ENCODE results near the gene CRY1.

CRY1 gene

DNA sequence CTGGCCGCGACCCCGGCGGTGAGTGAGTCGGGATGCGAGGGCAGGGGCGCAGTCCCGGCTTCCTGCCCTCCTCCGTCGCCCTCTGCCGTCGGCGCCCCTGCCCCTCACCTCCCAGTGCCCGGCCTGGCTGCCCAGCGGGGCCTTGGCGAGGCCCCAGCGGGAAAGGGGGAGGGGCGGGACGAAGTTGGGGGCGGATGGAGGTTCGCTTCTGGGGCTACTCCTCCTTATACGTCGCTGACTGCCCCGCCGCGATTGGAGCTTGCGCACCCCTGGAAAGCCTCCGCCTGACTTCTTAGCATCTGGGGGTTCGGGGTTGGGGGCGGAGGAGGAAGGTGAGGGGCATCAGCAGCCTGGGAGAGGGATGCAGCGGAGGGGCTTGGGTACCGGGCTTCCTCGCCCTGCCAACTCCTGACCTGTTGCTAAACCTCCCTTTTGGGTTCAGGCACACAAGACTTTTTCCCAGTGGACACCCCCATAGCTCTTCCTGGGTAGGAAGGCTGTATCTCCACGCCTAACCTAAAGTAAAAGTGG lies 137.2 kb downstream of the CRY1 start:
- H3K4me3 ChIP-seq (ENCODE audit: low read depth, low read length): peak overlapping the region; percentile 97
- peak; percentile 77 for DNase-seq (ENCODE audit: low read depth)
- no peak for TF ChIP-seq CTCF (conservative IDR thresholded peaks at IDR 0.05; ENCODE audit: low read depth, low read length)

- DNase-seq (ENCODE audit: low read depth): peak; percentile 98
- TF ChIP-seq CTCF (conservative IDR thresholded peaks at IDR 0.05; ENCODE audit: low read depth, low read length): no peak
- peak within 1 kb of the TSS; percentile 97 for H3K4me3 ChIP-seq (ENCODE audit: low read depth, low read length)
These were observed 137.8 kb downstream of the CRY1 start, which contains the start of gene TMEM263 for GRCh38 chr12:106955377-106956047. Gene TMEM263 (plus strand): TSS chr12:106955907. CDS start chr12:106967117, 11,210 bp downstream.

GRCh38 chr12:106954462-106955376 lies 138.6 kb downstream of the CRY1 start:
- no peak for DNase-seq (ENCODE audit: low read depth)
- TF ChIP-seq CTCF (conservative IDR thresholded peaks at IDR 0.05; ENCODE audit: low read depth, low read length): no peak

GRCh38 chr12:106953352-106954250 lies 139.7 kb downstream of the CRY1 start:
- no peak overlapping the region for H3K4me3 ChIP-seq (ENCODE audit: low read depth, low read length)
- TF ChIP-seq CTCF (conservative IDR thresholded peaks at IDR 0.05; ENCODE audit: low read depth, low read length): no peak
- peak; percentile 40 for DNase-seq (ENCODE audit: low read depth)

More at GRCh38 chr12:106954462-106955376, 138.6 kb downstream of the CRY1 start:
- peak overlapping the region; percentile 97 for H3K4me3 ChIP-seq (ENCODE audit: low read depth, low read length)

GRCh38 chr12:106950591-106950990 lies 142.8 kb downstream of the CRY1 start:
- DNase-seq (ENCODE audit: low read depth): no peak
- H3K4me3 ChIP-seq (ENCODE audit: low read depth, low read length): no peak overlapping the region
- no peak for TF ChIP-seq CTCF (conservative IDR thresholded peaks at IDR 0.05; ENCODE audit: low read depth, low read length)

GRCh38 chr12:106947461-106947860 lies 145.9 kb downstream of the CRY1 start:
- H3K4me3 ChIP-seq (ENCODE audit: low read depth, low read length): no peak overlapping the region
- DNase-seq (ENCODE audit: low read depth): no peak
- TF ChIP-seq CTCF (conservative IDR thresholded peaks at IDR 0.05; ENCODE audit: low read depth, low read length): no peak
